ENCODE measurements around the gene CFB. TPM values are rescaled to one million over a fixed set of nuclear protein-coding genes. Genes with fewer than 3 reads are reported as not detected.
"Not testable (repeated sequence)": the region's sequence is repeated elsewhere in the genome, so short reads cannot be mapped to it uniquely, and the experiment has no call there.

Gene CFB
- polyA plus RNA-seq, 1 donor from 2014 or later, result not detected

- Mint-ChIP-seq H3K4me3 (peak overlapping the region in 1 of 4 donors; percentile 98), H3K27ac (peak overlapping the region in 1 of 3 donors; percentile 100), H3K9me3 (no peaks in the 10 kb centered on the region), H3K4me1 (peaks cover 0 to 18% (median 14%) of the 10 kb centered on the region in 3 donors), H3K27me3 (peaks cover 2% of the 10 kb centered on the region), H3K36me3 (peaks cover 9% of the 10 kb centered on the region)
Measured at GRCh38 chr6:31968326-31968725, 22.4 kb downstream of the CFB start.

GRCh38 chr6:31968791-31969711 is 23.2 kb downstream of the CFB start:
- Mint-ChIP-seq H3K27me3 (peaks cover 2% of the 10 kb centered on the region), H3K36me3 (peaks cover 9% of the 10 kb centered on the region), H3K9me3 (no peaks in the 10 kb centered on the region), H3K4me1 (peaks cover 0 to 23% (median 19%) of the 10 kb centered on the region in 3 donors), H3K4me3 (peak overlapping the region in 3 of 4 donors; percentile 17 to 98 (median 88)), H3K27ac (peak overlapping the region in 2 of 3 donors; percentile 43 to 100)

GRCh38 chr6:31969712-31970603 is 24.1 kb downstream of the CFB start:
- Mint-ChIP-seq H3K27me3 (peaks cover 2% of the 10 kb centered on the region), H3K4me3 (peak overlapping the region; percentile 60 to 98 (median 84)), H3K27ac (peak overlapping the region; percentile 86 to 100 (median 99)), H3K4me1 (peaks cover 0 to 23% (median 20%) of the 10 kb centered on the region in 3 donors), H3K9me3 (no peaks in the 10 kb centered on the region), H3K36me3 (peaks cover 9% of the 10 kb centered on the region)

DNA sequence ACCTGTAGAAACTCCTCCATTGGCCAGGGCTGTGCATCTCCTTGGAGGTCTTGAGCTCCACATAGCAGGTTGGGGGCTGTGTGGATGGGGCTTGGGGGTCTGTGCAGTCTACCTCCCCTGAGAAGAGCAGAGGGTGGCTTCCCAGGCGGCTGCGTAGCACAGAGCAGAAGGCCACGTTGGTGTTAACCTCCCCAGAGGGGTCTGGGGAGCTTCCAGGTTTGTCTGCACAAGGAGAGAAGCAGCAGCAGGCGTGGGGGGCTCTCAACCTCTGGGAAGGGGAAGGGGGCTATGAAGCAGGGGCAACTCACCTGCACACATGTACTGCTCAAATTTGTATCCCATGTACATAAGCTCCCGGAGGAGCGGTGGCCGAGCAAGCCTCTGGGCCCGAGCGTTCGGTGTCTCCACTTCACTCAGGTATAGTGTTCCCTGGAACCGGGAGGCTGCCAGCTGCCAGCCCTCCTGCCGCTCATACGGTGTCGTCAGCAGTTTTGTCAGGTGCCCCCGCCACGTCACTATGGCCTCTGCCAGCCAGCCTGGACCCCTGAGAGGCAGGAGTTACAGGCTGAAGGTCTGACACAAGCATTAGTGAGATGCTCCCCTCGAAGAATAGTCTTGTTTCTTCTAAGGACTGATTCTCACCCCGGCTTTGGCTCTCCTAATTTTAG is 24.8 kb downstream of the CFB start:
- H3K36me3 Mint-ChIP-seq, result peaks cover 7% of the 10 kb centered on the region
- peaks cover 0 to 23% (median 20%) of the 10 kb centered on the region in 3 donors for H3K4me1 Mint-ChIP-seq
- H3K9me3 Mint-ChIP-seq, result no peaks in the 10 kb centered on the region
- peak overlapping the region; percentile 94 to 98 (median 97) for H3K4me3 Mint-ChIP-seq
- peaks cover 2% of the 10 kb centered on the region for H3K27me3 Mint-ChIP-seq
- peak overlapping the region; percentile 99 to 100 (median 100) for H3K27ac Mint-ChIP-seq

DNA sequence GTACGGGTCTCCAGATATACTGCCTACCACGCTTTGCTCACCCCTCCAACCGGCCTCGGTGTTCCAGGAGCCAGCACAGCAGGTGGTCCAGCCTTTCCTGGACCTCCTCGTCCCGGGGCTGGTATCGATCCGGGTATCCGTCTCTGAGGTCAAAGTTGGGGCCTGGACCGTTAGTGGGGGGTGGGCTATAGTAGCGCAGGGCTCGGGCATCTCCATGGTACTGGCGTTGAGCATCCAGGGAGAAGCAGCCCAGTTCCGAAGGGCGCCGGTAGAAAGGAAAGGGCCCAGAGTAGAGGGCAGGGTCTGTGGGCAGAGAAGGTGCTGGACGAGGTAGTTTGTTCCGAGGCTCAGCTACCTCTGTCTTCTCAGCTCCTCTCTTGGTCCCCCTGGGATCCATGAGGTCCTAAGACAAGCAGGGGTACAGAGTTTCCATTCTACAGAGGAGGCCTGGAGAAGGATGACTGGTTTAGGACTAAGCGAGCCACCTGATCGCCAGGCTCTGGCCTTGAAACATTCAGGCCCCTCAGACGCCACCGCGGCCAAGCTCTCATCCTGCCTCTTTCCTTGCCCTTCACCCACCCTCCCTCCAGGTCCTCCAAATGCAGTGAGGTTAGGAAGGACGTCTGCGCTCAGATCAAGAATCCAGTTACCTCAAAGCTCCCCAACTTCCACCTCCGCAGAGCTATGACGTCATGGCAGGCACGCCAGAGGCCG is 25.5 kb downstream of the CFB start:
- peaks cover 7% of the 10 kb centered on the region for H3K36me3 Mint-ChIP-seq
- H3K4me1 Mint-ChIP-seq, result peaks cover 0 to 23% (median 20%) of the 10 kb centered on the region in 3 donors
- no peaks in the 10 kb centered on the region for H3K9me3 Mint-ChIP-seq
- peaks cover 2% of the 10 kb centered on the region for H3K27me3 Mint-ChIP-seq
- peak overlapping the region; percentile 99 to 100 (median 100) for H3K27ac Mint-ChIP-seq
- peak overlapping the region; percentile 94 to 98 (median 97) for H3K4me3 Mint-ChIP-seq

- Mint-ChIP-seq H3K9me3 (no peaks in the 10 kb centered on the region), H3K4me1 (peaks cover 0 to 23% (median 19%) of the 10 kb centered on the region in 3 donors), H3K36me3 (peaks cover 7% of the 10 kb centered on the region), H3K27ac (peak within 1 kb of the TSS; percentile 99 to 100 (median 100)), H3K27me3 (peaks cover 2% of the 10 kb centered on the region), H3K4me3 (peak within 1 kb of the TSS; percentile 94 to 98 (median 97))
Measured at GRCh38 chr6:31971993-31972708, 26.3 kb downstream of the CFB start, which contains the start of gene DXO. DXO (minus strand) TSS chr6:31972138; CDS start chr6:31971675, 463 bp downstream.

DNA sequence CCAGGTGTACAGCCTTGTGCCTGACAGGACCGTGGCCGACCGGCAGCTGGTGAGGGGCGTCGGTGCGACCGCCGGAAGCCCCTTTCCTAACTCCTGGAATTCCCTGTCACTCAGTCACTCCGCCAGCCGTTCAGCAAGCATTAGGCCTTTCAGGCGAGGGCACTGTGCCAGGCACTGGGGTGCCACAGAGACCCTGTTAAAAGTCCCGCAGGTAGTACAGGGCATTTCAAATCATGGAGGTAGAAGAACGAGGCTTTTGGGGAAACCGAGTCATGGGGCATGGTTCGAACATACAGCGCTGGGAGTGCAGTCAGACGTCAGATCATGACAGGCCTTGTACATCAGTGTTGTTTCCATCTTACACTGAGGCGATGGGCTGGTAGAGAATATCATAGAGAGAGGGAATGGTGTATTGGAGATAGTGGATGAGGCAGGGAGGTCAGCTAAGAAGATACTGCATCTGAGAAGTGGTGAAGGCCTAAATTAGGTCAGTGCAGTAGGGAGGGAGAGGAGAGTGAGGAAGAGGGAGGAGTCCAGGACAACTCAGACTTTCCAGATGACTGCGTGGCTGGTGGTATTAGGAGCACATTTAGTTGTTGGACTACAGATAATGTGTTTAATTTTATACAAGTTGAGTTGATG is 26.9 kb downstream of the CFB start:
- H3K27me3 Mint-ChIP-seq, result peaks cover 2% of the 10 kb centered on the region
- no peaks in the 10 kb centered on the region for H3K9me3 Mint-ChIP-seq
- H3K36me3 Mint-ChIP-seq, result peaks cover 7% of the 10 kb centered on the region
- peak overlapping the region; percentile 99 to 100 (median 100) for H3K27ac Mint-ChIP-seq
- H3K4me3 Mint-ChIP-seq, result peak overlapping the region; percentile 94 to 98 (median 97)
- peaks cover 0 to 23% (median 19%) of the 10 kb centered on the region in 3 donors for H3K4me1 Mint-ChIP-seq

DNA sequence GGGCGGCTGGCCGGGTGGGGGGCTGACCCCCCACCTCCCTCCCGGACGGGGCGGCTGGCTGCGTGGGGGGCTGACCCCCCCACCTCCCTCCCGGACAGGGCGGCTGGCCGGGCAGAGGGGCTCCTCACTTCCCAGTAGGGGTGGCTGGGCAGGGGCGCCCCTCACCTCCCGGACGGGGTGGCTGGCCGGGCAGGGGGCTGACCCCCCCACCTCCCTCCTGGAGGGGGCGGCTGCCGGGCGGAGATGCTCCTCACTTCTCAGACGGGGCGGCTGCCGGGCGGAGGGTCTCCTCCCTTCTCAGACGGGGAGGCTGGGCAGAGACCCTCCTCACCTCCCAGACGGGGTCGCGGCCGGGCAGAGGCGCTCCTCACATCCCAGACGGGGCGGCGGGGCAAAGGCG is 30.2 kb downstream of the CFB start:
- H3K27me3 Mint-ChIP-seq, H3K4me3 Mint-ChIP-seq, H3K9me3 Mint-ChIP-seq, H3K27ac Mint-ChIP-seq, H3K36me3 Mint-ChIP-seq: not testable (repeated sequence)
- H3K4me1 Mint-ChIP-seq, result peaks cover 0 to 17% (median 13%) of the 10 kb centered on the region in 3 donors

DNA sequence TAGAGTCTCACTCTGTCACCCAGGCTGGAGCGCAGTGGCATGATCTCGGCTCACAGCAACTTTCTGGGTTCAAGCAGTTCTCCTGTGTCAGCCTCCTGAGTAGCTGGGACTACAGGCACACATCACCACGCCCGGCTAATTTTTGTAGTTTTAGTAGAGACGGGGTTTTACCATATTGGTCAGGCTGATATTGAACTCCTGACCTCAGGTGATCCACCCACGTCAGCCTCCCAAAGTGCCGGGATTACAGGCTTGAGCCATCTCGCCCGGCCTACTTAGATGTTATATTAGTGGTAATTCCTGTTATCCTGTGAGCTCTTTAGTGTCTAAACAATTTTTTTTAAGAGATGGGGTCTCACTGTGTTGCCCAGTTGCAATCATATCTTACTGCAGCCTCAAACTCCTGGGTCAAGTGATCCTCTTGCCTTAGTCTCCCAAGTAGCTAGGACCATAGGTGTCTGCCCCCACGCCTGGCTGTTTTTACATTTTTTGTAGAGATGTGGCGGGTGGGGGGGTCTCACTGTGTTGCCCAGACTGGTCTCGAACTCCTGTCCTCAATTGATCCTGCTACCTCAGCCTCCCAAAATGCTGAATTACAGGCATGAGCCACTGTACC is 32.0 kb downstream of the CFB start:
- no peak overlapping the region for H3K27ac Mint-ChIP-seq
- H3K36me3 Mint-ChIP-seq, result peaks cover 3% of the 10 kb centered on the region
- H3K27me3 Mint-ChIP-seq, result no peaks in the 10 kb centered on the region
- H3K4me1 Mint-ChIP-seq, result peaks cover 0 to 10% (median 8%) of the 10 kb centered on the region in 3 donors
- H3K4me3 Mint-ChIP-seq, result no peak overlapping the region
- no peaks in the 10 kb centered on the region for H3K9me3 Mint-ChIP-seq

DNA sequence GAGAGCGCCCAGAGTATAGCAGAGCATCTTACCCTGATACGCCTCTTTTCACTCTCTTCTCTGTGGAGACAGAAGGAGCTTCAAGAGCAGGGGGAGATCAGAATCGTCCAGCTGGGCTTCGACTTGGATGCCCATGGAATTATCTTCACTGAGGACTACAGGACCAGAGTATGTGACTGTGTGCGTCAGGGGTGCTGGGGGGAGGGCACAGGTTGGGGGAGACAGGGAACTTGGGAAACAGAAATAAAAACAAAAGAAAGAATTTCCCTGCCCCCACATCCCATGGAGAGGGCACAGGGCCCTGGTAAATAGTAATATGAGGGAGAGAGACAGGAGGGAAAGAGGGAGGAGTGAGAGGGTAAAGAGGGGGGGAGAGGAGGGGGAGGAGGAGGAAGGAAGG is 32.9 kb downstream of the CFB start:
- Mint-ChIP-seq H3K27me3 (no peaks in the 10 kb centered on the region), H3K27ac (no peak overlapping the region), H3K36me3 (peaks cover 3% of the 10 kb centered on the region), H3K9me3 (no peaks in the 10 kb centered on the region), H3K4me1 (peaks cover 0 to 4% (median 0%) of the 10 kb centered on the region in 3 donors), H3K4me3 (peak overlapping the region in 1 of 4 donors; percentile 20)

DNA sequence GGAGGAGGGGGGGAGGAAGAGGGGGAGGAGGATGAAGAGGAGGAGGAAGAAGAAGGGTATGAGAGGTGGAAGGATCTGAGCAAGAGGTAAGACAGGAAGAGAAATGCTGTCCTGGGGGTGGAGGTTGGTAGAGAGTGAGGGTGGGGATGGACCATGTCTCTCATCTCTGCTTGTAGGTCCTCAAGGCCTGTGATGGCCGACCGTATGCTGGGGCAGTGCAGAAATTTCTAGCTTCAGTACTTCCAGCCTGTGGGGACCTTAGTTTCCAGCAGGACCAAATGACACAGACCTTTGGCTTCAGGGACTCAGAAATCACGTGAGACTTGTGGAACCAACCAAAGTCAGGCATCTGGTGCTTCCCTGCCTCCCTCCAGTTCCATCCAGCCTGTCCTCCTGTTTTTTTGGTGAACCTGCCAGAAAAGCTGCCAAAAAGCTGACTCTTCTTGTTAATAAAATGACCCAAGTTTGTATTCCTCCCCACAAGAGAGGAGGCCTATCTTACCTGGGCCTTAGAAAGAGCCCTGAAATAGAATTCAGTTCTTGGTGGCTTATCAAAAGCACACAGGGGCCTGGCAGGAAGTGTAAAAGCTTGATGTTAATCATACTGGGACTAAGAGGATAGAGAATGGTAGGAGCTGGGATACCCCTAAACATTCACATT is 33.5 kb downstream of the CFB start:
- Mint-ChIP-seq H3K27me3 (no peaks in the 10 kb centered on the region), H3K4me1 (no peaks in the 10 kb centered on the region), H3K9me3 (no peaks in the 10 kb centered on the region), H3K36me3 (peaks cover 3% of the 10 kb centered on the region), H3K27ac (peak overlapping the region in 1 of 3 donors; percentile 53), H3K4me3 (no peak overlapping the region)

DNA sequence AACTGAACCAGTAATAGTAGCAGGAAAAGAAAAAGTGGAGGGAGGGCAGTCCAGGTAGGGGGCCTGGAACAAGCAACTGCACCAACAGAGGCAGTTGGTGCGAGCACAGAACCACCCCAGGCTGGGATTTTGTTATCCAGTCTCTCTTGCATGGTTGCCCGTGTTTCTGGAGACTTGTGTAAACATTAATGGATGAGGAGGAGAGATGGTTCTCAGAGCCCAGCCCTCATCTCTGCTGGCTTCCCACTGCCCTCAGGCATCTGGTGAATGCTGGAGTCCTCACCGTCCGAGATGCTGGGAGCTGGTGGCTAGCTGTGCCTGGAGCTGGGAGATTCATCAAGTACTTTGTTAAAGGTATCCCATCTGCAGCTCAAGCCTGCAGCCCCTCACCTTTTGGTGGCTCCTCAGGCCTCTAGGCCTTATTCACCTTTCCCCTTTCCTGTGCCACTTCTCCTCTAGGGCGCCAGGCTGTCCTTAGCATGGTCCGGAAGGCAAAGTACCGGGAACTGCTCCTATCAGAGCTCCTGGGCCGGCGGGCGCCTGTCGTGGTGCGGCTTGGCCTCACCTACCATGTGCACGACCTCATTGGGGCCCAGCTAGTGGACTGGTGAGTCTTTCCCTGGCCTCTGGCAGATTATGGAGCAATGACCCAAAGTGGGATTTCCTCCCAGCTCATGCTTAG is 34.4 kb downstream of the CFB start:
- not testable (repeated sequence) for H3K27ac Mint-ChIP-seq, H3K4me3 Mint-ChIP-seq, H3K4me1 Mint-ChIP-seq, H3K27me3 Mint-ChIP-seq, H3K36me3 Mint-ChIP-seq, H3K9me3 Mint-ChIP-seq
